PC-3 (cell line): ENCODE measurements around the gene IPO8.

Experiments
- CTCF ChIP-seq: fragments of 300-600 bp; sonication (generic); conservative IDR thresholded peaks from 2 replicates; pipeline ENCODE4 v1.5.1; 2017; ENCODE audit warnings: antibody characterized with exemption, low read depth, mild to moderate bottlenecking, low read length
- EZH2 ChIP-seq: fragments of 300-600 bp; sonication (generic); IDR thresholded peaks from one replicate; pipeline ENCODE4 v1.6.1; 2017; ENCODE audit warnings: antibody characterized with exemption, mild to moderate bottlenecking, low read length; ENCODE audit not compliant: unreplicated experiment
- EZH2phosphoT487 ChIP-seq: fragments of 300-600 bp; sonication (generic); IDR thresholded peaks from 2 replicates; pipeline ENCODE4 v1.6.1; 2018; ENCODE audit warnings: mild to moderate bottlenecking, antibody characterized with exemption, low read length, borderline replicate concordance

- TF ChIP-seq CTCF (no peak), EZH2phosphoT487 (no peak), EZH2 (no peak)
Measured at GRCh38 chr12:30744321-30744720, 48.7 kb upstream of the IPO8 start.
